HCT116 (cell line): Measurements from ENCODE around the gene NLRP12.

ENCODE experiments used
- CTCF ChIP-seq, 3 experiments: fragments of 200-600 bp in 1 of 3; sonication (generic) in 1 of 3; IDR thresholded peaks in 2 of 3; conservative IDR thresholded peaks in 1 of 3; 2 replicates each; pipeline ENCODE4 v1.5.1; 2012 to 2017; ENCODE audit warnings: low read depth in 2 of 3, low read length in 2 of 3, antibody characterized with exemption in 1 of 3, borderline replicate concordance in 1 of 3, control low read depth in 1 of 3, mild to moderate bottlenecking in 1 of 3, mixed read lengths in 1 of 3, mixed run types in 1 of 3, moderate library complexity in 1 of 3; ENCODE audit not compliant: insufficient read depth in 1 of 3
- EZH2phosphoT487 ChIP-seq: fragments of 200-600 bp; IDR thresholded peaks from 2 replicates; pipeline ENCODE4 v1.6.1; 2018; ENCODE audit warnings: antibody characterized with exemption, borderline replicate concordance
- POLR2AphosphoS5 ChIP-seq: IDR thresholded peaks from 2 replicates; pipeline ENCODE4 v1.6.1; 2011; ENCODE audit warnings: mild to moderate bottlenecking, low read depth, low read length, moderate library complexity
- YY1 ChIP-seq: IDR thresholded peaks from 2 replicates; pipeline ENCODE4 v1.6.1; 2011; ENCODE audit warnings: low read length, low read depth, moderate library complexity, mild to moderate bottlenecking; ENCODE audit not compliant: insufficient replicate concordance; ENCODE audit errors: extremely low read depth

- TF ChIP-seq YY1, result no peak
- TF ChIP-seq POLR2AphosphoS5, result no peak
- TF ChIP-seq EZH2phosphoT487, result no peak
- TF ChIP-seq CTCF (IDR thresholded peaks at IDR 0.05 in 2 of 3, conservative IDR thresholded peaks at IDR 0.05 in 1 of 3; ENCODE audit: borderline replicate concordance in 1 of 3, insufficient read depth in 1 of 3, low read depth in 2 of 3, low read length in 2 of 3), result peak; percentile 51 to 68 (median 65); a peak in 5 of 6 replicates
These were observed 51.2 kb downstream of the NLRP12 start for GRCh38 chr19:53772943-53773342.
